Measurements from ENCODE around the gene PDLIM5. TPM values are rescaled to one million over a fixed set of nuclear protein-coding genes. Genes with fewer than 3 reads are reported as not detected.

PDLIM5 gene
- total RNA-seq, 1 experiment from 2014 or later: 58.0 TPM

GRCh38 chr4:94639298-94639697 lies 187.6 kb downstream of the PDLIM5 start:
- Histone ChIP-seq H3K4me2 (ENCODE audit: insufficient read depth, insufficient read length, low read length) (no peak overlapping the region), H2BK5ac (ENCODE audit: insufficient read length, low read length) (no peak overlapping the region), H4K8ac (replicated peaks; ENCODE audit: insufficient read length, low read depth, low read length) (no peak overlapping the region), H3K14ac (ENCODE audit: insufficient read depth, low read length) (no peak overlapping the region), H3K27ac (ENCODE audit: insufficient read length, low read depth, low read length) (no peak overlapping the region), H3K27me3 (ENCODE audit: insufficient read depth, low read length) (no peaks in the 10 kb centered on the region), H2BK15ac (ENCODE audit: low read depth, low read length) (no peak overlapping the region), H4K20me1 (ENCODE audit: control insufficient read depth, insufficient read depth, insufficient read length) (no peaks in the 10 kb centered on the region), H3K9me3 (ENCODE audit: control insufficient read depth, low read depth, low read length) (no peaks in the 10 kb centered on the region), H3K79me2 (ENCODE audit: insufficient read depth, low read length) (no peaks in the 10 kb centered on the region), H3K23me2 (ENCODE audit: insufficient read length, low read depth, low read length, poor library complexity, severe bottlenecking) (no peaks in the 10 kb centered on the region), H3K4me1 (ENCODE audit: insufficient read depth, low read length) (no peaks in the 10 kb centered on the region), H2AFZ (ENCODE audit: low read length) (no peak overlapping the region), H2AK5ac (ENCODE audit: insufficient read length, low read length) (no peak overlapping the region), H3K79me1 (ENCODE audit: insufficient read depth, low read depth, low read length, poor library complexity, severe bottlenecking) (no peaks in the 10 kb centered on the region), H3K4ac (ENCODE audit: low read depth, low read length) (no peak overlapping the region), H2BK12ac (ENCODE audit: insufficient read length, low read depth, low read length) (no peak overlapping the region), H3K9ac (ENCODE audit: extremely low read depth, insufficient read length, low read length) (no peak overlapping the region), H3K56ac (ENCODE audit: insufficient read length, low read depth, low read length) (no peak overlapping the region), H3T11ph (ENCODE audit: low read length) (no peak overlapping the region), H4K5ac (ENCODE audit: insufficient read length, low read depth, low read length) (no peak overlapping the region), H2BK120ac (ENCODE audit: low read depth, low read length, poor library complexity, severe bottlenecking) (no peak overlapping the region), H4K91ac (ENCODE audit: insufficient read length, low read depth, low read length) (no peak overlapping the region), H3K18ac (ENCODE audit: insufficient read length, low read depth, low read length) (no peak overlapping the region), H3K23ac (ENCODE audit: insufficient read length, low read depth, low read length) (no peak overlapping the region), H2BK20ac (ENCODE audit: low read depth, low read length, poor library complexity, severe bottlenecking) (no peak overlapping the region)
- no peaks in the 10 kb centered on the region for H3K36me3 Mint-ChIP-seq (ENCODE audit: insufficient read depth in 1 of 3, low read depth in 3 of 3)
- peak overlapping the region in 1 of 3 experiments; percentile 1; a peak in 2 of 7 replicates for H3K27ac Mint-ChIP-seq
- no peaks in the 10 kb centered on the region for H3K4me1 Mint-ChIP-seq
- no CpG with 5 or more reads among the region's 2 CpGs for WGBS (ENCODE audit: extremely low coverage, insufficient read length, low lambda C conversion rate)
- no peak for DNase-seq
- no peak overlapping the region for H3K4me3 Mint-ChIP-seq
- no peaks in the 10 kb centered on the region for H3K9me3 Mint-ChIP-seq
- no peaks in the 10 kb centered on the region for H3K27me3 Mint-ChIP-seq (ENCODE audit: low read depth)
- TF ChIP-seq CTCF (conservative IDR thresholded peaks at IDR 0.05): no peak

Data from H9 (cell line).